HepG2 (cell line): Measurements from ENCODE around the gene KRT77. TPM values are rescaled to one million over a fixed set of nuclear protein-coding genes. Genes with fewer than 3 reads are reported as not detected.
A peak's percentile ranks its signal among the peaks of the same experiment; 100 is the strongest.

Experiments used
- ATAC-seq: fragments of 200-7000 bp; cut with Tn5 transposase; 3 replicates; pipeline ENCODE4 v1.9.1; 2020; ENCODE audit warnings: mild to moderate bottlenecking, moderate library complexity
- BruUV-seq: library from RNA; stranded (reverse); fragments of 400-500 nt; replicated peaks from 2 replicates; lab custom pipeline; 2021; lab: Mats Ljungman, UMichigan
- CTCF ChIA-PET: fragments of 300-600 bp; formaldehyde crosslinking; extraction: SDS; loops from one replicate; lab custom pipeline; 2021; ENCODE audit warnings: low total read pairs, inconsistent platforms, low intra/inter-chr PET ratio; lab: Yijun Ruan, JAX
- POLR2A ChIA-PET: fragments of 350-600 bp; sonication (Branson Sonifier 250); formaldehyde crosslinking; loops from one replicate; lab custom pipeline; 2020; ENCODE audit warnings: antibody characterized with exemption, inconsistent platforms; lab: Yijun Ruan, JAX
- DNase-seq: peaks from one replicate; pipeline ENCODE4 v3.0.0-alpha.2; 2015; ENCODE audit warnings: low spot score
- FAIRE-seq: peaks from 3 replicates; lab custom pipeline; 2011; peaks lifted over from hg19 to GRCh38; lab: Jason Lieb, UNC
- H2AFZ ChIP-seq: one replicate; pipeline ENCODE4 v1.6.1; 2011; ENCODE audit warnings: low read length, inconsistent platforms
- H3K27ac ChIP-seq: fragments of 300-600 bp; 3 replicates; pipeline ENCODE4 v1.8.0; 2011; ENCODE audit warnings: mixed run types, mild to moderate bottlenecking, mixed read lengths, low read length, inconsistent platforms; ENCODE audit not compliant: insufficient read depth; ENCODE audit errors: extremely low read length
- H3K27me3 ChIP-seq, 2 experiments: fragments of 200-600 bp in 1 of 2; 2 replicates in 1 of 2; 3 replicates in 1 of 2; pipeline versions ENCODE4 v1.6.0 to v1.8.0; 2011; ENCODE audit warnings: low read length in 2 of 2, mild to moderate bottlenecking in 2 of 2, moderate library complexity in 2 of 2, inconsistent platforms in 1 of 2; ENCODE audit not compliant: insufficient read depth in 2 of 2, control insufficient read depth in 1 of 2
- H3K36me3 ChIP-seq, 2 experiments: fragments of 200-600 bp in 1 of 2; replicated peaks in 1 of 2; 2 replicates in 1 of 2; 3 replicates in 1 of 2; pipeline versions ENCODE4 v1.5.1 to v1.8.0; 2011; ENCODE audit warnings: low read length in 2 of 2, inconsistent platforms in 1 of 2; ENCODE audit not compliant: insufficient read depth in 2 of 2, control insufficient read depth in 1 of 2
- H3K4me1 ChIP-seq: 2 replicates; pipeline ENCODE4 v1.5.1; 2012; ENCODE audit warnings: low read length, inconsistent platforms; ENCODE audit not compliant: insufficient read depth
- H3K4me2 ChIP-seq: 2 replicates; pipeline ENCODE4 v1.6.0; 2011; ENCODE audit warnings: low read depth, low read length, inconsistent platforms
- H3K4me3 ChIP-seq, 3 experiments: fragments of 200-600 bp in 1 of 3; sonication (generic), shearing (Covaris generic) in 1 of 3; replicated peaks in 1 of 3; 2 replicates each; pipeline ENCODE4 v1.5.1; 2011 to 2016; ENCODE audit warnings: low read length in 3 of 3, inconsistent platforms in 2 of 3, low read depth in 2 of 3, mild to moderate bottlenecking in 2 of 3, control low read depth in 1 of 3, mixed read lengths in 1 of 3; ENCODE audit not compliant: insufficient read depth in 1 of 3
- H3K79me2 ChIP-seq: one replicate; pipeline ENCODE4 v1.6.1; 2011; ENCODE audit warnings: low read length, inconsistent platforms; ENCODE audit not compliant: insufficient read depth
- H3K9ac ChIP-seq: 2 replicates; pipeline ENCODE4 v1.6.0; 2011; ENCODE audit warnings: mild to moderate bottlenecking, low read depth, low read length, inconsistent platforms; ENCODE audit not compliant: insufficient read depth
- H3K9me3 ChIP-seq: 2 replicates; pipeline ENCODE4 v1.5.1; 2012; ENCODE audit warnings: mild to moderate bottlenecking, low read length
- H4K20me1 ChIP-seq: 2 replicates; pipeline ENCODE4 v1.6.0; 2011; ENCODE audit warnings: inconsistent platforms, mild to moderate bottlenecking, low read length, moderate library complexity; ENCODE audit not compliant: insufficient read depth
- CAMTA2 ChIP-seq: sonication (generic); formaldehyde crosslinking; IDR thresholded peaks from 2 replicates; pipeline ENCODE4 v1.4.0; 2020; ENCODE audit warnings: mild to moderate bottlenecking, missing genetic modification reagents, borderline replicate concordance
- CTCF ChIP-seq: sonication (generic); formaldehyde crosslinking; IDR thresholded peaks from 2 replicates; pipeline ENCODE4 v1.5.0; 2020; ENCODE audit warnings: mild to moderate bottlenecking, missing genetic modification reagents, moderate library complexity
- DNMT3B ChIP-seq: conservative IDR thresholded peaks from 2 replicates; pipeline ENCODE4 v1.6.1; 2016; ENCODE audit warnings: missing biosample characterization, control low read depth
- GFI1 ChIP-seq: sonication (generic); formaldehyde crosslinking; IDR thresholded peaks from 2 replicates; pipeline ENCODE4 v1.5.0; 2020; ENCODE audit warnings: missing genetic modification reagents, mild to moderate bottlenecking, borderline replicate concordance
- MLLT10 ChIP-seq: sonication (generic); formaldehyde crosslinking; IDR thresholded peaks from 2 replicates; pipeline ENCODE4 v1.4.0; 2020; ENCODE audit warnings: missing genetic modification reagents
- SP1 ChIP-seq, 2 experiments: fragments of 450-650 bp in 1 of 2; sonication (generic) in 1 of 2; formaldehyde crosslinking in 1 of 2; IDR thresholded peaks; 2 replicates each; pipeline versions ENCODE4 v1.4.0 to v1.6.1; 2016 to 2020; ENCODE audit warnings: missing genetic modification reagents in 1 of 2
- SYNCRIP ChIP-seq: fragments of 200-400 bp; formaldehyde crosslinking; IDR thresholded peaks from 2 replicates; pipeline ENCODE4 v1.6.1; 2018; ENCODE audit warnings: mild to moderate bottlenecking, low read depth, low read length; ENCODE audit not compliant: insufficient read depth
- ZBTB42 ChIP-seq: sonication (generic); formaldehyde crosslinking; IDR thresholded peaks from 2 replicates; pipeline ENCODE4 v1.5.0; 2020; ENCODE audit warnings: mild to moderate bottlenecking, missing genetic modification reagents
- ZNF33B ChIP-seq: sonication (generic); formaldehyde crosslinking; IDR thresholded peaks from 2 replicates; pipeline ENCODE4 v1.5.1; 2020; ENCODE audit warnings: mild to moderate bottlenecking, missing genetic modification reagents
- ZNF362 ChIP-seq: sonication (generic); formaldehyde crosslinking; IDR thresholded peaks from 2 replicates; pipeline ENCODE4 v1.4.0; 2020; ENCODE audit warnings: missing genetic modification reagents, mild to moderate bottlenecking, borderline replicate concordance
- whole genome bisulfite sequencing: methylation state at CpG from one replicate; pipeline ENCODE4 v1.1.6; 2017; ENCODE audit warnings: low lambda C conversion rate; 5-methylcytosine and 5-hydroxymethylcytosine counted together
- in situ Hi-C: cut with HindIII; loops from 2 replicates; pipeline ENCODE4 v1.10.0; 2017; ENCODE audit warnings: low pct_unique_long_range_greater_than_20kb; ENCODE audit not compliant: extremely low pct_ligation_motif_present
- intact Hi-C: fragments of 100-400 bp; cut with micrococcal nuclease; formaldehyde crosslinking; loops from one replicate; pipeline ENCODE4 v1.10.0; 2022; ENCODE audit not compliant: unreplicated experiment
- polyA plus RNA-seq, 8 experiments: library from polyadenylated mRNA; depleted of rRNA in 3 of 8; stranded (reverse) in 7 of 8; unstranded in 1 of 8; fragments of >200 nt; fragmentation: Illumina TruSeq in 4 of 8; extraction: Trizol in 4 of 8; gene quantifications; 2 replicates each; pipeline versions ENCODE4 v1.2.1 to v1.2.3, GENCODE V29; 2011 to 2016; ENCODE audit warnings: low read depth in 4 of 8, missing spikeins in 1 of 8, mixed read lengths in 1 of 8; ENCODE audit not compliant: insufficient read depth in 1 of 8
- total RNA-seq, 5 experiments: library from RNA; depleted of rRNA; stranded (reverse); fragments of >200 nt; fragmentation: Illumina TruSeq; extraction: Trizol; gene quantifications; 2 replicates each; pipeline ENCODE4 v1.2.3, GENCODE V29; 2016; ENCODE audit warnings: low read depth in 1 of 5

Gene KRT77
- total and polyA plus RNA-seq, 2 of the 13 experiments (the other 11 are each of a cell fraction or from before 2014, with no cell fraction given), result not detected

GRCh38 chr12:52667931-52668330, 35.4 kb downstream of the KRT77 start:
- ATAC-seq (no peak), DNase-seq (no peak), FAIRE-seq (no peak)
- Histone ChIP-seq H4K20me1 (no peaks in the 10 kb centered on the region), H3K79me2 (no peaks in the 10 kb centered on the region), H2AFZ (no peak overlapping the region), H3K27ac (no peak overlapping the region), H3K9ac (no peak overlapping the region), H3K27me3 (no peaks in the 10 kb centered on the region; a peak in 2 of 5 replicates), H3K9me3 (no peaks in the 10 kb centered on the region), H3K36me3 (no peaks in the 10 kb centered on the region), H3K4me3 (no peak overlapping the region), H3K4me2 (no peak overlapping the region), H3K4me1 (no peaks in the 10 kb centered on the region)
- in situ Hi-C loops (no loop called here), intact Hi-C loops (no loop called here)
- CTCF ChIA-PET, result no interaction called here
- WGBS, result 12% methylated on average over 7 of the region's 7 CpGs
- TF ChIP-seq MLLT10 (CRISPR knock-in tag) (no peak), ZNF33B (CRISPR knock-in tag) (no peak), ZNF362 (CRISPR knock-in tag) (no peak), DNMT3B (CRISPR knock-in tag) (no peak), CAMTA2 (CRISPR knock-in tag) (no peak)
- POLR2A ChIA-PET, result no interaction called here
- no TSS peak for BruUV-seq

- H3K9ac ChIP-seq, result no peak overlapping the region
- H3K4me1 ChIP-seq, result no peaks in the 10 kb centered on the region
- CTCF ChIA-PET, result no interaction called here
- no peak overlapping the region for H3K27ac ChIP-seq
- intact Hi-C loops (no loop called here), in situ Hi-C loops (no loop called here)
- H3K79me2 ChIP-seq, result no peaks in the 10 kb centered on the region
- H3K9me3 ChIP-seq, result no peaks in the 10 kb centered on the region
- POLR2A ChIA-PET, result no interaction called here
- WGBS, result 8% methylated on average over 4 of the region's 9 CpGs
- H3K4me3 ChIP-seq, result no peak overlapping the region
- H2AFZ ChIP-seq, result no peak overlapping the region
- no peaks in the 10 kb centered on the region for H3K36me3 ChIP-seq
- no TSS peak for BruUV-seq
- no peak for TF ChIP-seq ZBTB42 (CRISPR knock-in tag)
- TF ChIP-seq CTCF (CRISPR knock-in tag), result 0 out of 2 replicates have a peak, but pooled peaks have one; percentile 3
- no peak for TF ChIP-seq SYNCRIP
- TF ChIP-seq SP1 (IDR thresholded peaks at IDR 0.05), result no peak
- TF ChIP-seq SP1 (CRISPR knock-in tag; IDR thresholded peaks at IDR 0.05), result no peak
- TF ChIP-seq GFI1 (CRISPR knock-in tag), result no peak
- ATAC-seq (no peak), DNase-seq (no peak), FAIRE-seq (no peak)
- no peaks in the 10 kb centered on the region for H4K20me1 ChIP-seq
- H3K27me3 ChIP-seq, result no peaks in the 10 kb centered on the region; a peak in 2 of 5 replicates
- no peak overlapping the region for H3K4me2 ChIP-seq
These were observed 35.8 kb downstream of the KRT77 start for GRCh38 chr12:52667509-52667908.
